HG03175 (cell line): ENCODE measurements around the gene EN2.
"Not testable (repeated sequence)": the region's sequence is repeated elsewhere in the genome, so short reads cannot be mapped to it uniquely, and the experiment has no call there.

Source experiments
- ATAC-seq: cut with Tn5 transposase; IDR thresholded peaks from one replicate; pipeline ENCODE4 v1.9.1; 2021; ENCODE audit warnings: mild to moderate bottlenecking, moderate library complexity; ENCODE audit not compliant: unreplicated experiment

Gene EN2

DNA sequence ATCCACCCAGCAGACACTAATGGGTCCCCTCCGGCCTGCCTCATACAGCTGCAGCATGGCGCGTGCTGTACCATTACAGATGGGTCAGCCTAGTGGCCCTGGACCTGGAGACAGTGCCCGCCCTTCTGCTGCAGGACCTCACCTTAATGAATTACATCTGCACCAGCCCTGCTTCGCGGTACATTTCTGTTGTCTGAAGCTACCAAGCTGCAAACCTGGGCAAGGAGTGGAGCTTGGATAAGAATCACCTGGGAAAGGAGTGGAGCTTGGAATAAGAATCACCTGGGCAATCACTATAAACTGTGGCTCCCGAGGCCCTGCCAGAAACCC lies 33.0 kb upstream of the EN2 start:
- no peak for ATAC-seq

DNA sequence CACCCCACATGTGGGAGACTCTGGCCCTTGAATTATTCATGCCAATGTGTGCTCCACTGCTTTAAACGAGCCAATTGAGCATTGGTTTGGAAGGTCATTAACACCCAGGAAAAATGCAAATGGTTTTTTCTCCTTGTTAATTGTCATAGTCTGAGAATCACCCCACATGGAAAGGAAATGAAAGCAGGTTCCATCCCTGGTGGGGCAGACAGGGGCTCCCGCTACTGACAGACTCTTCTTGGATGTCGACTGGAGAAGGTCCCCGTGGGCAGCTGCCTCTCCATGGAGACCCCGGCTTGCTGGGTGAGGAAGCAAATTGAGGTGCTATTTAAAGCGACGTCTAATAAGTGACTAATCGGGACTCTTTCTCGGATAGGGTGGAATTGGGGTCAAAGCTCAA lies 32.0 kb upstream of the EN2 start:
- no peak for ATAC-seq

DNA sequence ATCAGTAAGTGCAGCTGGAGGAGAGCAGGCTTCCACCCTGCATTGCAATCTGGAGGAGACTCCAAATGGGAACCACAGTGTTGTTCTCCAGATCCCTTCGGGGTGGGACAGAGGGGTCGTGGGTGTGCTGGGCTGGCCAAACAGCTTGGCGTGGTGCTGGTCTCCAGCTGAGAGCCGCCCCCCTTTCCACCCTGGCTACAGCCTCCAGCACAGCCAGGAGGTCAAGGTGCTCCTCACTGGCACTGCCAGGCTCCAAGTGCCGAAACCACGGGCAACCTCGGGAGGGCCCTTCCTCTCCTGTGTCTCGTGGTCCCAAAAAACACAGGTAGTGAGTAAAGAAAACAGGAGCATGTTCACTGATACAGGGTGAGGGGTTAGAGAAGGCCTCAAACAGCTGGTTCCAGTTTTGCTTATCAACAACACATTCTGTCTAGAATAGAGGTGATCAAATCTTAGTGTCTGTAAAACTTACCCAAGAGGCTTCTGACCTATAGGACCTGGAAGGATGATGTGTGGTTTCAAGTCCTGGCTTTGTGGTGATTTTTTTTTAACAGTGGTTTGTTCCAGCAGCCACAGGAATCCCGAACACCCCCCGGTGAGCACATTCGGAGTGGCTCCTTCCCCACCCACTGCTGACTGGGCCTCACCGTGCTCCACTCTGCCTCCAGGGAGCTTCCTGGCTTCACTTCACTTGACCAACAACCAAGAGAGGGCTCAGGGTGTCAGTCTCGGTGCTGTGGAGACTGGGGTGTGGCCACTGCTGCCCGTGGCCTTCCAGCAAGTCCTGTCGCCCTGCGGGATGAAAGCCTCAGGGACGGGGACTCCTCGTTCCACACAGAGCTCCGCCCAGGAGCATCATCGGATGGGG lies 31.2 kb upstream of the EN2 start:
- ATAC-seq = no peak

DNA sequence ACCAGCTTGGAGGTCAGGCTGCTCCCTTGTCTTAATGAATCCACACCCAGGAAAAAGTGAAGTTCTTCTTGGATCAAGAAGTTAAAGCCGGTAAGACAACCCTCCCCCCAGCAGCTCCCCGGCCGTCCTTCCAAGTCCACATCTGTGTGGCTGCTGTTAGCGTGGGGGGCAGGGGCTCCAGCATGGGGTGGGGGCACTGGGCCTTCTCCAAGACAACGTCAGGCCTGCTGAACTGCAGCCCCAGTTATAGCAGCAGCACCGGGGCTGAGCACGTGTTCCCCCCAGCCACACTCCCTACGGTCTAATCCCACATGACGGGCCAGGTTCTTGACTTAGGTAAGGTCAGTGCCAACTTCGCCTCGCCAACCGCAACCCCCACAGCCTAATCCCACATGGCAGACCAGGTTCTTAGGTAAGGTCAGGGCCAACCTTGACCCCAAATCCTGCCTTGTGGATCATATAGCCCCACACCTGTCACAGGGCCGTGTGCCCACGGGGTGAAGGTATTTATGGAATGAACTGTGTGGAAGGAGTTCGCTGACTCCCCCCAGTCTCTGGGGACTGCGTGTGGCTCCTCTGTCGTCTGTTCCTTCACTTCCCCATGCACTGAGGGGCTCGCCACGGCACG lies 30.4 kb upstream of the EN2 start:
- no peak for ATAC-seq

DNA sequence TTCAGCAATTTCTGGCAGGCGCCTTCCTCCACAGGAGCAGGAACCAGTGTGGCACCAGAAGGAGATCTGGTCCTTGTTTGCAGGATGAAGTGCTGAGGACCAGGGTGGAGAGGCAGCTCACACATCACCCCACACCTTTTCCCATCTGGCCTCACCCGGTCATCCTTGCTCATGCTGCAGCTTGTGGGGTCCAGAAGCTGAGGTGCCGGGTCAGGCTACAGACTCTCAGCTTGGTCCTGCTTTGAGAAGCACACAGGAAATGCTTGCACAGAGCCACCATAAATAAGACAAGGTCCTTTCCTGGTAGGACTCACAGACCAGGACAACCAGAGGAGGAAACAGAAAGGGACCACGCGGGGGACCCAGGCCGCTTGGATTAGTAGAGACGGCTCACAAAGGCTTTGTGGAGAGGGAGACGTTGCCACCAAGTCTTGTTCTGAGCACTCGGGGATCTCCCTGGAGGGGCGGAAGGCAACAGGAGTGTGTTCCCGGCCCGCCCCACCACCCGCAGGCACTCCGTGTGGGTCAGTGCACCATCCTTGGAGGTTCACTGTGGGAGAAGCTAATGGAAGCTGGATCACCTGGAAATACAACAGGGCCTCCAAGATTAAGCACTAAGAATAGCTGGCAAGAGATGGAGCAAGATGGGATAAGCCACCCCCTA lies 29.6 kb upstream of the EN2 start:
- no peak for ATAC-seq

DNA sequence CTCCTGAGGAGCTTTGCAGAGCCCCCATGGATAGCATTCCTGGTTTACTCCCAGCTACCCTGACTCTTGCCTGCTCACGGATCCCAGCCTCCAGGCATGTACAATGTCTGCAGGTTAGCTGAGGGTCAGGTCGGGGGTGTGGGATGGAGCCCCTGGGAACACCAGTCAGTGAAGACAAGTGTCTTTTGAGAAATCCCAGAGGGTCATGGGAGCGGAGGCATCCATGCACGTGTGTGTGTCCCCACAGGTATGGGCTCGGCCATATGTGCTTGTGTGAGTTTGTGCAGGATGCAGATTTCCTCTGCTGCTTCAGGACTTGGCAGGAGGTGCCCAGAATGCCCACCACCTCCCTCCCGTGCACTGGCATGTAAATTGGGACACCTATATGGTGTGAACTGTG lies 28.3 kb upstream of the EN2 start:
- ATAC-seq = no peak

DNA sequence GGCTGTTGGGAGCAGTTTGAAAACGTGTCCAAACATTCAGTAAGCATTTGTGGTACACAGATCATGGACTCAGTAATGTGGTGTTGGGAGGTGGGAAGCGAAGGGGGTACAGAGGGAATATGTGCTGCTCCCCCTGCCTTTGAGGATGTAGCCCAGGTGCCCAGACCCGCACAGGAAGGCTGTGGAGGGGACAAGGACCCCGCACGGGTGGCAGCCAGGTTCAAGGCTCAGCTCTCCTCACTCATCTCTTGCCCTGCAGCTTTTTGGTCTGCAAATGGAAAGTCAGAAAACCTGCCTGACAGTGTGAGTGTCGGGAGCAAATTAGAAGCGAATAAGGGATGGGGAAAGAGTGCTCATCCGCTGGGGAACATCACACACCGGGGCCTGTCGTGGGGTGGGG lies 27.3 kb upstream of the EN2 start:
- no peak for ATAC-seq

DNA sequence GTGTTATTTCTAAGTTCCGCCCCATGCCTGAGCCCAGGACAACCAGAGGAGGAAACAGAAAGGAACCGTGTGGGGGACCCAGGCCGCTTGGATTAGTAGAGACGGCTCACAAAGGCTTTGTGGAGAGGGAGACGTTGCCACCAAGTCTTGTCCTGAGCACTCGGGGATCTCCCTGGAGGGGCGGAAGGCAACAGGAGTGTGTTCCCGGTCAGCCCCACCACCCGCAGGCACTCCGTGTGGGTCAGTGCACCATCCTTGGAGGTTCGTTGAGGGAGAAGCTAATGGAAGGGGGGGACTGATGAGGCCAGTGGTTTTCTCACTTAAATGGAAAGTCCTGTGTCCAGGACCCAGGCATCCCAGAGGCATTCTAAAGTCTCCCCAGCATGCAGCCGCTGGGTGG lies 26.7 kb upstream of the EN2 start:
- no peak for ATAC-seq

DNA sequence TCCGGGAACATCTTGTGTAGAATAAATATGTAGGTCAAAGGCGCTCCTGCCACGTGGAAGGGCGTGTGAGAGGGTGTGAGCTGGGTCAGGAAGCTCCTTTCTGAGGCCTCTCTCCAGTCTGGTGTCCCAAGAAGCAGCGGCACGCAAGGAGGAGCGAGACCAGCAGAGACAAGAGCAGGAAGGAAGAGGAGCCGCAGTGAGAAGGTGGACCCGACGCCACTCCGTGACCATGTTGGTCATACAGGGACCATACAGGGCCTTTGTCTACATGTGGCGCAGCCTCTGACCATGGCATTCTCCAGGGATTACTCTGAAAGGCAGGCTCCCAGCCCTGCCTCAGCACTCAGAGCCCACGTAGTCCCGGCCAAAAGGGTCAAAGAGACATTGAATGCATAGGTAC lies 26.2 kb upstream of the EN2 start:
- no peak for ATAC-seq

DNA sequence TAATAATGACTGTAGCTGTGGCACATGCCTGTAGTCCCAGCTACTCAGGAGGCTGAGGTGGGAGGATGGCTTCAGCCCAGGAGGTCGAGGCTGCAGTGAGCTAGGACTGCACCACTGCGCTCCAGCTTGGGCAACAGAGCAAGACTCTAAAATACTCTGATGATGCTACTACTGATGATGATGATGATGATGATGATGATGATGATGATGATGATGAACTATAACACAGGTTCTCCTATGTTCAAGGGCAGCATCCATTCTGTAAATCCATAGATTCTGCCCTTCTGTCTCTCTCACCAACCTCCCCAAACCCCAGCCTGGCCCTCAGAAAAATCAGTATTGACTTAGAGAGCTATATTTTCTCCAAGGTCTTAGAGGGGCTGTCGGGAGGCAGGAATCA lies 22.8 kb upstream of the EN2 start:
- no peak for ATAC-seq

DNA sequence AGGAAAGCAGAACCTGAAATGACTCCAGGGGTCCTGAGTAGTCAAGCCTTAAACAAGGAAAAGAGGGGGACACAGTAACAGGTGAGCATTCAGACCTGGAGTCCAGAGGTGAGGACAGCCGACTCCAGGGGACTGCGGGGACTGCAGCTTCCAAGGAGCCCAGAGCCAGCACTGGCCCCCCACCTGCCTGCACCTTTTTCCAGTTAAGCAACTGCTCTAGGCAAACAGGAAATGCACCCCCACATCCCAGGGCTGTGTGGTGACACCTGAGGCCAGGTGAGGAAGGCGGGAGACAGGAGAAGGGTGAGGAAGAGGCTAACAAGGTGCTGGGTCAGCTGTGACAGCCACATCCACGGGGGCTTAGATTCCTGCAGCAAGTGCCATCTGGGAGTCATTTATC lies 20.1 kb upstream of the EN2 start:
- no peak for ATAC-seq

DNA sequence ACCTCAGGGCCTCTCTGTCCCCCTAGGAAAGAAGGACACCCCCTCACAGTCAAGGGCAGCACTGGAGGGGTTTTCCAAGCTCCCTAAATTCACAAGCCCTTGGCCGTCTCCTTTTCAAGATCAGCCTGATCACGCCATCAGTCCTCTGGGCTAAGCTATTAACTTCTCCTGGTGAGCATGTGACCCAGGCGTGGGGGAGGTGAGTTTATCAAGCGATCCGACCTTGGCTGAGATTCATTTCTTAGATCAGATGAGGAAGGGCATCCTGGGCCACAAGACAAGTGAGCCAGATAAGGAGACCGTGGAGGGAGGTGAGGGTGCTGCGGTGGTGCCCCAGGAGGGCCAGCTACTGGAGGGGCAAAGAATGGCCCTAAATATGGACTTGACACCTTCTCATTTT lies 19.2 kb upstream of the EN2 start:
- no peak for ATAC-seq

DNA sequence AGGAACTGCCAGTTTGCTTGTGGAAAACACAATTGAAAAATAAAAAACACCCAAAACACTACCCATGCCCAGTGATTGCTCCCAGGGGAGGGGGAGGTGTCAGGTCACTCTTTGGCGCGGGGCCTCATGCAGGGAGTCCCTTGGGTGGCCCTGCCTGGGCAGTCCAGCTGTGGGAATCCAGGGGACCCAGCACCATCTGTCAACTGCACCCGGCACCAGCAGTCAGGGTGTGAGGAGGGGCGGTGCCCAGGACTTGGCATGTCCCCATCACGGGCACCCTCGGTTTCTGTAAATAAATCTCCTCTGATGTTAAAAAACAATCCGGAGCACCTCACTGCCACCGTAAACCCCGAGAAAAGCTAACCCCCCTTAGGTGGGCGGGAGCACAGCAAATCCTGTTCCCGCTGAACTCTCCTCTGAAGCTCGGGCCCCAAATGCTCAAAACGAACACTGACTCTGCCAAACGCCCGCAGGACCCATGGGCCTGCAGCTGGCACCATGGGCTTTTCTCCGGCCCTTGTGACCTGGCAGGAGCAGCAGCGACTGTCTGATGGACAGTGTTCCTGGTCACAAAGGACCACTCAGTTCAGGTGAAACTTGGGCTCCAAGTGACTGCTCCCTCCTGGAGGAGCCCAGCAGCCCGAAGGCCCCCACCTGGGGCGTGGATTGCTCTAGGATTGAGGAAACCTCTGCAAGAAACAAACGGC lies 18.5 kb upstream of the EN2 start:
- ATAC-seq = no peak

DNA sequence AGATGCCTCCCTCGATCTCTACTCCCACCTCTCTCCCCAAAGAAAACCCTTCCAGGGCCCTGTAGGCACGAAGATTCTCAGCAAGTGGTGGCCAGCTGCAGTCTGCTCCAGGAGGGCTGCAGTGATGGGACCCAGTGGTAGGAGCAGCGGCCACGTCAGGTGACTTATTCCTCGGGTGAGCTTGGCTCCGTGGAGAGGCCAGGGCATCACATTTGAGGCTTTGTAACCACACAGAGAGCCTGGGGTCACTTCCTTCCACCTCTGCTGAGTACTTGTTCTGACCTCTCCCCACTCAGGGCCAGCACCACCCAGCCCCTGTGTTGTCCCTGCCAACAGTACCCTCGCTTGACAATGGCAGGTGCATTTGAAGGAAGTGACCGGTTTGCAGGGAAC lies 17.9 kb upstream of the EN2 start:
- no peak for ATAC-seq

DNA sequence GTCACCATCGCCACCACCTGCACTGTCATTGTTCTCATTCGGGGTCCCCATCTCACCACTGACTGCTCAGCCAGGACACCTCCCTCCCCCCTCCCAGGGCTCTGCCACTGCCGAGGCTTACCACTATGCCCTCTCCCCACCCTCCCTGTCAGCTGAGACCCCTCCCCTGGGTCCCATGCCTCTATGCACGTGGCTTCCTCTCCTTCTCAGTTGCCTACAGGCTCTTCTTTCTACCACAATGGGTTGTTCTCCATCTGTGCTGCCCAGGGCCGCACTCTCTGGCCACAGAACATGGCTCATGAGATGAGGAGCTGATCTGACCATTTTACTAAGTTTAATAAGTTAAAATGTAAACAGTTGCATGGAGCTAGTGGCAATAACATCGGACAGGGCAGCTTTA lies 16.1 kb upstream of the EN2 start:
- no peak for ATAC-seq

DNA sequence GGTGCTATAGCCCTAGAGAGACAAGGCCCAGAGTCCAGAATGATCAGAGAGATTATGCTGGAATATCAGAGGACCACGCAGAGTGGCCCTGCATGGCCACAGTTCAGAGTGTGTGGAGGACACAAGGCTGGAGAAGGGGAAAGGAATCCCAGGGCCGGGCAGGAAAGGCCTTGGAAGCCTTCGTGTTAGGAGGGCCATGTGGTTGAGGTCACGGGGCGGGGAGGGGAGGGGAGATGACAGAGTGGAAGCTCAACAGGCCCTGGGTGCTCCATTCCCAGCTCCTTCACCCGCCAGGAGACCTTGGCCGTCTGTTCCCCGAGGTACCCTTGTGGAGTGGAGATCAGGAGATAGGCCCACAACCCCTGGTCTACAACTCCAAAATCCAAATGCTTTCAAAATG lies 13.2 kb upstream of the EN2 start:
- ATAC-seq = no peak

DNA sequence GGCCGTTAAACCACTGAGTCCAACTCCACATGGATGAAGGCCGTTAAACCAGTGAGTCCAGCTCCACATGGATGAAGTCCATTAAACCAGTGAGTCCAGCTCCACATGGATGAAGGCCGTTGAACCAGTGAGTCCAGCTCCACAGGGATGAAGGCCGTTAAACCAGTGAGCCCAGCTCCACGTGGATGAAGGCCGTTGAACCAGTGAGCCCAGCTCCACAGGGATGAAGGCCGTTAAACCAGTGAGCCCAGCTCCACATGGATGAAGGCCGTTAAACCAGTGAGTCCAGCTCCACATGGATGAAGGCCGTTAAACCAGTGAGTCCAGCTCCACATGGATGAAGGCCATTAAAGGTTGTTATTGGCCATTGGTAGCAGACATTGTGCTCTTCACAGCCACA lies 12.3 kb upstream of the EN2 start:
- not testable (repeated sequence) for ATAC-seq

DNA sequence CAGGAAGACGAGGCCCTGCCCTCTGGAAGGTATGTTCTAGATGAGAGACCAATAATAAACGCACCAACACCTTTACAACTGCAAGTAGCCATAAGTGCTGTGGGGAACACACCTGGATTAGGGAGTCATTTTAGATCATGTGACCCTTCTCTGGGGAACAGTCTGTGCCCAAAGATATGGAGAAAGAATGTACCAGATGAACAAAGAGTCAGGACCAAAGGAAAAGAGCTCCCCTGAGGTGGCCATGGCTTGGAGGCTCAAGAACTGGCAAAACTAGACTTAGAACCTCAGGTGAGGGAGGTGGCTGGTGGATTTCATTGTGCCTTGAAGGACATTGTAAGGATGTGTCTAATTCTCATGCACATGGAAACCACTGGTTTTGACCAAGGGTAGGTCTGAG lies 10.3 kb upstream of the EN2 start:
- no peak for ATAC-seq

DNA sequence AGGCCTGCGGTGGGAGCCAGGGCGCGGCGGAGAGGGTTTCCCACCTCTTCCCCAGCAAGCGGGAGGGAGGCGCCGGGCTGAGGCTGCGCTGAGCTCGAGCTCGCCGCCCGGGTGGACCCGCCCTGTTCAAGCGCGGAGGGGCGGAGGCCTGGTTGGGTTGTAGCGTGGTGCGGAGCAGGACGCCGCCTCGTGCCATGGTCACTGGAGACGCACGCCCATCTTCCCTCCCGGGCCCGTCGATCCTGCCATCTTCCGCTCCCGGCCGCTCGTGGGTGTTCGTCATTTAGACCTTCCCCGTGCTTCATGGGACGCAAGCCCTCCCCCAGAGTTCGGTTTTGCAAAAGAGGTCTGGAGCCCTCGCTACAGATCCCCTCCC lies 9.3 kb upstream of the EN2 start:
- ATAC-seq = no peak

DNA sequence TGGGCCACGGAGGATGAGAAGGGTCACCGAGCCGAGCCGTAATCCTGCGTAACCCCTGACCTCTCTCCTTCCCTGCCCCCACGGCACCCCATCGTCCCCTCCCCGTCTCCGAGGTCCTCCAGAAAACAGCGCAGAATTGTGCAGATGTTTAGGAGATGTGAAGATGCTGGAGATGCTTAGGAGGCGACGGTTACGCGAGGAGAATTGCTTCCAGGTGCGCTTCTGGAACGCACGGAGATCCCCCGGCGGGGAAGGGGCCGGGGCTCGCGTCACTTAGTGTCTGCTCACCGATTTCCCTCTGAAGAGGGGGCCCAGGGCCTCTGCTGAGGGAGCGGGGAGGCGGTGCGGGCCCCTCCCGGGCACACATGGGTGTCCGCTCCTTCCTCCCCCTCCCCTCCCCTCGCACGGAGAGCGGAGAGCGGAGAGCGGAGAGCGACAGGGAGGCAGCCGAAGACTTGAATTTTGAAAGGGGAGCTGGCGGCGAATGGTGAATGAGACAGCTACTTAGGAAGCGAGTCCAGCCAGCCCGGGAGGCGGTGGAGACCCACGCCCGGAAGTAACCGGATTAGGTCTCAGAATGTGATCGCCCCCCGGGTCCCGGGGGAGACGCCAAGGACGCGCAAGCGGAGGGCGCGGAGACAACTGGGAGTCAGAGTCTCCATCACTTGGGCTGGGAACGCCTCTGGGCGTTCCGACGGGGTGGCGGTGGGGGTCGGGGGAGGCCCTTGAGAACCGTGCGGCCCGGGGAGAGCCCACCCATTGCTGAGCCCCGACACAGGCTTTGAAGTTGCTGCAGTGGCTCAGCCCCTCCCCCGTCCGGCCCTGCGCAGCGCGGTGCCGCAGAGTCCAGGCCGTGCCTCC lies 8.7 kb upstream of the EN2 start:
- ATAC-seq = no peak
